ENCODE data around the gene IDH1.

DNA sequence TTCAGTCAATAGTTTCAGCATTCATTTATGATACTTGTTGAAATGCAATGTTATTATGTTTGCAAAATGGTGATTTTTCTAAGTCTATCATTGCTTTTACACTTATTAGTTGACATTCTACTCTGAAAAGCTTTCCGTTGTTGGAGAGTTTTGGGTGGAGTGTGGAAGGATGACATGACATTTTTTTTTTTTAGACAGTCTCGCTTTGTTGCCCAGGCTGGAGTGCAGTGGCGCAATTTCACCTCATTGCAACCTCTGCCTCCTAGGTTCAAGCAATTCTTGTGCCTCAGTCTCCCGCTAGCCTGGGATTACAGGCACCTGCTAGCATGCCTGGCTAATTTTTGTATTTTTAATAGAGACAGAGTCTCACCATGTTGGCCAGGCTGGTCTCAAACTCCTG, 41.0 kb upstream of the IDH1 start:
- TF ChIP-seq EZH2 (IDR thresholded peaks at IDR 0.05; ENCODE audit: insufficient read depth, poor library complexity, severe bottlenecking) (no peak), EZH2phosphoT487 (IDR thresholded peaks at IDR 0.05; ENCODE audit: insufficient read depth, low read depth) (no peak)
